ENCODE data around the gene PROX1.

PROX1 gene

GRCh38 chr1:214022229-214022791, 34.5 kb downstream of the PROX1 start:
- no peak for DNase-seq (ENCODE audit: low read depth)

- no peak for DNase-seq (ENCODE audit: low read depth)
These were observed 35.1 kb downstream of the PROX1 start for GRCh38 chr1:214022810-214023425.

- no peak for DNase-seq (ENCODE audit: low read depth)
These were observed 39.2 kb downstream of the PROX1 start for GRCh38 chr1:214026985-214027384.

GRCh38 chr1:214027498-214027897, 39.7 kb downstream of the PROX1 start:
- DNase-seq (ENCODE audit: low read depth), result no peak

GRCh38 chr1:214028095-214028494, 40.3 kb downstream of the PROX1 start:
- DNase-seq (ENCODE audit: low read depth), result no peak

GRCh38 chr1:214028649-214029406, 41.1 kb downstream of the PROX1 start:
- DNase-seq (ENCODE audit: low read depth), result no peak

- no peak for DNase-seq (ENCODE audit: low read depth)
These were observed 42.0 kb downstream of the PROX1 start for GRCh38 chr1:214029796-214030195.

GRCh38 chr1:214031267-214031650, 43.5 kb downstream of the PROX1 start:
- DNase-seq (ENCODE audit: low read depth), result no peak

GRCh38 chr1:214037468-214037867, 49.7 kb downstream of the PROX1 start:
- no peak for DNase-seq (ENCODE audit: low read depth)

GRCh38 chr1:214039394-214040018, 51.7 kb downstream of the PROX1 start:
- DNase-seq (ENCODE audit: low read depth), result no peak

GRCh38 chr1:214043167-214043566, 55.4 kb downstream of the PROX1 start:
- DNase-seq (ENCODE audit: low read depth), result no peak

- no peak for DNase-seq (ENCODE audit: low read depth)
These were observed 56.9 kb downstream of the PROX1 start for GRCh38 chr1:214044438-214045214.

- DNase-seq (ENCODE audit: low read depth), result no peak
These were observed 63.0 kb downstream of the PROX1 start for GRCh38 chr1:214050513-214051401.

GRCh38 chr1:214051786-214052185, 64.0 kb downstream of the PROX1 start:
- no peak for DNase-seq (ENCODE audit: low read depth)

- no peak for DNase-seq (ENCODE audit: low read depth)
These were observed 70.3 kb downstream of the PROX1 start for GRCh38 chr1:214058076-214058475.

- no peak for DNase-seq (ENCODE audit: low read depth)
These were observed 78.4 kb downstream of the PROX1 start for GRCh38 chr1:214066190-214066589.

- DNase-seq (ENCODE audit: low read depth), result no peak
These were observed 79.2 kb downstream of the PROX1 start for GRCh38 chr1:214066936-214067335.

- no peak for DNase-seq (ENCODE audit: low read depth)
These were observed 79.6 kb downstream of the PROX1 start for GRCh38 chr1:214067397-214067796.

GRCh38 chr1:214067853-214068703, 80.3 kb downstream of the PROX1 start:
- DNase-seq (ENCODE audit: low read depth), result no peak

- no peak for DNase-seq (ENCODE audit: low read depth)
These were observed 81.2 kb downstream of the PROX1 start for GRCh38 chr1:214068979-214069378.
